UCSD-AML1 (cell line): ENCODE data around the gene TMEM89.

ENCODE experiments used
- DNase-seq: peaks from one replicate; lab custom pipeline; 2025; ENCODE audit not compliant: unreplicated experiment; lab: John Stamatoyannopoulos, UW

The TMEM89 gene

DNA sequence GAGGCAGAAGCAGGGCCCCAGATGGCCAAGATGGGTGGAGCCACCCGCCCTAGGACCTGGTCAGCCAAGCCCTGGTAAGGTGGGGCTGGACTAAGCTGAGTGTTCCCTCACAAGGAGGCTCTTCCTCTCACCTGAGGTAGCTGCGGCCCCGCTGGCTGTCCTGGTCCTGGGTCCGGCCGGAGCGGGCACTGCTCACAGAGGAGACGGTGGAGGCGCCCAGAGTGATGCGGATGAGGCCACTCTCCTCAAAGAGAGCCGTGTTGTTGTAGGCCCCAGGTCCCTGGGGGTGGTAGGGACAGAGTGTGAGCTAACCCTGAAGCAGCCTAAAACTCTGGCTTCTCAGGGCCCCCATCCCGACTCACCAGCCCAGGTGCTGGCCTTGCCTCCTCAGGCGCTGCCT is 21.0 kb upstream of the TMEM89 start:
- no peak for DNase-seq

- no peak for DNase-seq
Measured at GRCh38 chr3:48641396-48641795, 19.8 kb upstream of the TMEM89 start.

GRCh38 chr3:48639944-48640606 is 18.5 kb upstream of the TMEM89 start:
- DNase-seq: no peak

- DNase-seq: no peak
Measured at GRCh38 chr3:48637305-48637704, 15.7 kb upstream of the TMEM89 start.

GRCh38 chr3:48636149-48636655 is 14.6 kb upstream of the TMEM89 start:
- DNase-seq: no peak

DNA sequence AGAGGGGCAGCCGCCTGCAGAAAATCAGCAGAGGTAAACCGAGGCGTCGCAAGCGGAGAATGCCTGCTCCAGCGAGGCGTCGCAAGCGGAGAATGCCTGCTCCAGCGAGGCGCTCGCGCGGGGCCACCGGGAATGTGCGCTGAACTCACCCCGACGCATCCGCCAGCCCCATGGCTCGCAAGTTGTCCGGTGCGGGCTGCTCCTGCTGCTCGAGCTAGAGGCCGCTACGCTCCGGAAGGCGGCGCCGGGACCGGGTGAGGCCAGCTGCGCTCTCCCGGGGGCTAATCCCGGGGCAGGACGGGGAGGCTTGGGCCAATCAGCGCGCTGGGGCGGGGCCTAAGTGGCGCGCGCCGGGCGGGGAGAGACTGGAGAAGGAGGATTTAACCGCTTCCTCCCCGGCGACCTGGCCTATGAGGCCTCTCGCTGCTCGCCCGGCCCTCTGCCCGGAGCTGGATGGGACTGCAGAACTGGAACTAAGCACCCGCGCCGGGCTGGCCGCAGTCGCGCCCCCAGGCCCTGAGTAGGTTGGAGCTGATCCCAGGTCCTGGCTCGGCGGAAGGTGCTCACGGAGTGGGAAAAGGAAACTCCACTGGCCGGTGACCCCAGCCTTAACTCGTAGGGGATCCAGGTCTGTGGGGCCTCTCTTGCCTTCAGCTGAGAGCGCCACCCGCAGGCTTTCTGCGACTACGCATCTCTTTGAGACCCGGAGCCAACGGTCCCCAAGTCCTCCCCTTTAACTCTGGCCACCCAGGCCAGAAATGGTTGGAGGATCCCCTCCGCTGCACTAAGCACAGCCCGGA is 13.9 kb upstream of the TMEM89 start, which contains the start of gene SLC26A6:
Gene SLC26A6 (minus strand): TSS at position 240 of the 800 bp plus-strand sequence. CDS start 68 bp downstream, at position 172.
- DNase-seq: peak; percentile 97

GRCh38 chr3:48634661-48635221 is 13.2 kb upstream of the TMEM89 start:
- DNase-seq: peak; percentile 54

DNA sequence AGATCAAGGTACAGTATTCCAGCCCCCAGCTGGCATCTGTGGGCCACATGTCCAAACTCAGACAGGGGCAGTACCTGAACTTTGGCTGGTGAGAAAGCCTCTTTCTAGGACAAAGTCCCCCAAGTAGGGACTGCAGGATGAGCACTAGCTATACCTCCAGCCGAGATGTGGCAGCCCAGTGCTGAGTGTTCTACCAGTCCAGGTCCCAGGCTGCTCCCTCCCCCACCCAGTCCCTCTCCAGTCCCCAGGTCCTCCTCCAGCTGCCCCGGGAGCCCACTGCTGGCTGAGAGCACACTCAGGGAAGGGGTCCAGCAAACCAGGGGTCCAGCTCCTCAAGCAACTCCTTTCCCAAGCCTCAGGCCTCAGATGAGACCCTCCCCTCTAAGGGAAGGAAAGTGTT is 12.2 kb upstream of the TMEM89 start:
- no peak for DNase-seq

DNA sequence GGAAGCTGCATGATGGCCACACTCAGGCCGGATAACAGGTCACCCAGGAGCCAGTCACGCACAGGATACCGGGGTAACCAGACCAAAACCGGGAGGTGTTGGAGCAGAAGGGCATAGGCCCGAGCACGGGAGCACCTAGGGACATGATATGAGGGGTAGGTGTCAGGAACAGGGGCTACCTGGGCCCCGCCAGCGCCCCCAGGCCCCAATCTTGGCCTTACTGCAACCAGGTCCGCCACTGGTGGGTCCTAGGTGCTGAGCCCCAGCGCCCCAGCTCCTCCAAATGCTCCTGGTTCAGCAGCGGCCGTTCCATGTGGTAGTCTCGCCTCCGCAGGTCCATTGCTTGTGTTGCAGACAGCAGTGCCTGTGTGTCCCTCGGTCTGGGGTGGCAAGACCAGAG is 11.7 kb upstream of the TMEM89 start:
- DNase-seq: no peak

DNA sequence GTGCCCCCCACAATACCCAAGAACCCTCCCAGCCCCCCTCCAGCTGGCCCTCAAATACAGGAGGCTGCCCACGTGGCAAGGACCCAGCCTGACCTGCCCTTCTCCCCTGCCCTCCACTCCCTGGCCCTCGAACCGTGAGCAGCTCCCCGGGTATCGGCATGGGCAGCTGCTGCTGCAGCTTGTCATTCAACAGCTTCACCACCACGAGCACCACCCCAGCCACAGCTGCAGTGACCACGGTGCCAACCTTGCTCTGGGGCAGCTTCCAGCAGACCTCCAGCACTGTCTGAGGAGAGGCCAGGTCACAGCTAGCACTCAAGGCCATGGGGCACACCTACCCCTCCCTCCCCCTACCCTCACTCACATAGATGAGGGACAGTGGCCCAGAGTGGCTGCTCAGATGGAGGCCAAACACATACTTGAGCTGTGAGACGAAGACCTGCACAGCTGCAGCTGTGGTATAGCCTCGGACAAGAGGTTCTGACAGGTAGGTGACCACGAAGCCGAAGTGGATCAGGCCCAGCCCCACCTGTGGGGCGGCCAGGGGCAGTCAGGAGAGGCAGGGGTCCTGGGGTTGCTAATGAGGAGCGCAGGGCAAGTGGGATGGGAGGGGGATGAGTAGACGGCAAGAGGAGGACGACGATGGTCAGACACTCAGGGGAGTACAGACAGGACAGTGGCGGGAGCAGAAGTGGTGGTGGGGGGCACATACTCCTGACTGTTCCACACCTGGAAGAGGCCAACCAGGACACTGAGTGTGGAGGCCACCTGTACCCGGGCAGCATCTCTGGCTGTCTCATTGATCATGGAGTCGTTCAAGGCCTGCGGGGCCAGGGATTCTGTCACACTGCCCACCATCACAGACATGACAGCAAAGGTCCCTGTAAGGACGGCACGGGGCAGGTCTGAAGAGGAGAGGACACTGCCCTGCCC is 10.2 kb upstream of the TMEM89 start:
- DNase-seq: no peak

DNA sequence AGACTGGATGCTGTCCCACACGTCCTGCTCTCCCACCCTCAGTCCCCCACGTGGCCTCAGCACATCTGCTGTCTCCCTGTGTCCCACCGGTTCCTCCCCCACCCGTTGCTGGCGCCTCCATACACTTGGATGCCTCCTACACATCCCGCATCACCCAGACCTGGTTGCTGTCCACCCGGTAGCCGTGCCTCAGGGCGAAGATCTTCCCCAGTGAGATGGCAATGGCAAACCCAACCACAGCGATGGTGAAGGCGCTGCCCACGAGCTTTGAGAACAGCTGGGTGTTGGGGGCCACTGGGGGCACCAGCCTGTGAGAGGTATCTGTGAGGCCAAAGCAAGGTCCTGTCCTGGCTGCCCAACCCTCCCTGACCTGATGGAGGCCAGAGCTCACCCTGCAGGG is 9.3 kb upstream of the TMEM89 start:
- DNase-seq: no peak

DNA sequence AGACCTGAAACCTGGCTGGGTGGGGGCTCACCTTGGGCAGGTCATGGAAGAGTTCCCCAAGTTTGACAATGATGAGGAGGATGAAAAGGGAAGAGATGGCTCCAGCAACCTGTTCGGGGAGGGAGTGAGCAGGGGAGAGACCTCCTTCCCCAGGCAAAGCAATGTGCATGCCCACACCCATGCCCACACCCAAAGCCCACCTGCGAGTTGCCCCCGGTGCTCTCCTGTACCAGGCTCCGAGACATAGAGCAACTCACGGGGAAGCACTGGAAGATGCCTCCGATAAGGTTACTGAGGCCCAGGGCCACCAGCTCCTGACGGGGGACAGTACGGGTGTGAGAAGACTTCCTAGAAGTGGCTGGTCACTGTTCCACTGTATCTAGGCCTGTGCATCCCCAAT is 8.8 kb upstream of the TMEM89 start:
- no peak for DNase-seq

- DNase-seq: no peak
Measured at GRCh38 chr3:48629894-48630293, 8.3 kb upstream of the TMEM89 start.

GRCh38 chr3:48628277-48629017 is 6.9 kb upstream of the TMEM89 start:
- no peak for DNase-seq

DNA sequence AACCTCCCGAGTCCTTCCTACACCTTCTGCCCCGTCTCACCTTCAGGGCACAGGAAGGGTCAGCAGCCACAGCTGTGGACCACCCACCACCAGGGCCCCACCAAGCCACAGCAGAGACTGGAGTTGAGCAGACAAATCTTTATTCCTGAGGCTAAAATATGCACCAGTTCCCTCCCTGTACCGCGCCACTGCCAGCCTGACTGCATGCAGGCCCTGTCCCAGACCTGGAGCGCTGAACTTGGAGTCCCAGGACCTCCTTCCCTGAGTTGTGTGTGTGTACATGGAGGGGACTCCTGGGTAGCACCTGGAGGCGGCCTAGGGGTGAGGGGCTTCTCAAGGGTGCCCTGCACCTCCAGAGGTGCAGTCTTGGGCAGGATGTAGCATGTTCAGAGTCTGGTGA is 4.0 kb upstream of the TMEM89 start:
- DNase-seq: no peak

- no peak for DNase-seq
Measured at GRCh38 chr3:48624767-48625166, 3.2 kb upstream of the TMEM89 start.

DNA sequence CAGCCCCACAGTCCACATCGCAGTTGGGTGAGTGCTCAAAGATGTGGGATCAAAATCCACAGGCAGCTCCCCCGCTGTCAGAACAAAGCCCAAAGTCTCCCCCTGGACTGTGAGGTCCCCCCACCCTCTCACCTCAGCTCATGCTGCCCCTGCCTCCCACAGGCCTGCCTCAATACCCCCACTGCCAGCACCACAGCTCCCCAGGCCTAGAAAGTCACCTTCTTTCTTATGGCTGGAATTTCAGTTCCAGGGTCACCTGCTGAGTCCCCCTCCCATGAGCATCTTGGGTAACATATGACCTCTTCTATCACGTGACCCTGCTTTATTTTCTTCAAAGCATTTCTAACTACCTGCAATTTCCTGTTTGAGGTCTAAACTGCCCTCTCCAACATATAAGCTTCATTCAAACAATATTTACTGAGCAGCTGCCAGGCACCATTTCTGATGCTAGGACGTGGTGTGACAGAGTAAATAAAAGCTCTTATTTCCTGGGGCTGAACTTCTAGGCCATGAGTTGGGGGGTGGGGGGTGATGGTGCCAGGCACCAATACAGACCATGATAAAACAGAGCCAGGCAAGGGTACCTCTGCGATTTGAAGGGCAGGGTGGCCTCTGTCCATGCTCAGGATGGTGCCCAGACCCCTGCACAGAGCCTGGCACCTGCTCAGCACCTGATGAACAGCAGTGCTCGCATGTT is 2.4 kb upstream of the TMEM89 start:
- no peak for DNase-seq

GRCh38 chr3:48619541-48620524 is 1.7 kb downstream of the TMEM89 start:
- no peak for DNase-seq
